H9 (cell line): Measurements from ENCODE around the gene MYCN. TPM values are rescaled to one million over a fixed set of nuclear protein-coding genes. Genes with fewer than 3 reads are reported as not detected.

Source experiments
- DNase-seq: peaks from one replicate; pipeline ENCODE4 v3.0.0-alpha.2; 2017
- H2AFZ ChIP-seq: one replicate; pipeline ENCODE4 v1.6.1; 2013; ENCODE audit warnings: mild to moderate bottlenecking, low read length, control low read depth, moderate library complexity
- H2AK5ac ChIP-seq: 2 replicates; pipeline ENCODE4 v1.6.1; 2013; ENCODE audit warnings: low read length, control low read depth, mixed read lengths; ENCODE audit not compliant: insufficient read length
- H2BK120ac ChIP-seq: one replicate; pipeline ENCODE4 v1.6.1; 2013; ENCODE audit warnings: low read depth, mild to moderate bottlenecking, low read length, control low read depth, inconsistent platforms; ENCODE audit not compliant: poor library complexity, severe bottlenecking
- H2BK12ac ChIP-seq: 2 replicates; pipeline ENCODE4 v1.6.1; 2013; ENCODE audit warnings: low read length, control low read depth, mixed read lengths, low read depth; ENCODE audit not compliant: insufficient read length
- H2BK15ac ChIP-seq: 2 replicates; pipeline ENCODE4 v1.6.1; 2013; ENCODE audit warnings: low read depth, low read length, control low read depth
- H2BK20ac ChIP-seq: one replicate; pipeline ENCODE4 v1.6.1; 2013; ENCODE audit warnings: low read depth, mild to moderate bottlenecking, low read length, control low read depth, inconsistent platforms; ENCODE audit not compliant: poor library complexity, severe bottlenecking
- H2BK5ac ChIP-seq: 2 replicates; pipeline ENCODE4 v1.6.1; 2013; ENCODE audit warnings: low read length, control low read depth, mixed read lengths; ENCODE audit not compliant: insufficient read length
- H3K14ac ChIP-seq: 2 replicates; pipeline ENCODE4 v1.6.1; 2013; ENCODE audit warnings: low read length, control low read depth; ENCODE audit not compliant: insufficient read depth
- H3K18ac ChIP-seq: 2 replicates; pipeline ENCODE4 v1.6.1; 2013; ENCODE audit warnings: low read depth, mild to moderate bottlenecking, mixed read lengths, low read length, control low read depth; ENCODE audit not compliant: insufficient read length
- H3K23ac ChIP-seq: 2 replicates; pipeline ENCODE4 v1.6.1; 2013; ENCODE audit warnings: low read length, control low read depth, mixed read lengths, low read depth; ENCODE audit not compliant: insufficient read length
- H3K23me2 ChIP-seq: 2 replicates; pipeline ENCODE4 v1.6.1; 2013; ENCODE audit warnings: low read depth, mild to moderate bottlenecking, mixed read lengths, low read length, control low read depth; ENCODE audit not compliant: insufficient read length, poor library complexity, severe bottlenecking
- H3K27ac ChIP-seq: 2 replicates; pipeline ENCODE4 v1.5.1; 2013; ENCODE audit warnings: low read length, control low read depth, mixed read lengths, low read depth; ENCODE audit not compliant: insufficient read length
- H3K27me3 ChIP-seq: 2 replicates; pipeline ENCODE4 v1.6.1; 2013; ENCODE audit warnings: low read length, control low read depth, inconsistent platforms; ENCODE audit not compliant: insufficient read depth
- H3K4ac ChIP-seq: 2 replicates; pipeline ENCODE4 v1.6.1; 2013; ENCODE audit warnings: low read depth, mild to moderate bottlenecking, control low read depth, inconsistent platforms, low read length, moderate library complexity
- H3K4me1 ChIP-seq: 2 replicates; pipeline ENCODE4 v1.6.1; 2013; ENCODE audit warnings: low read length, control low read depth, inconsistent platforms; ENCODE audit not compliant: insufficient read depth
- H3K4me2 ChIP-seq: 2 replicates; pipeline ENCODE4 v1.6.1; 2013; ENCODE audit warnings: low read length, control low read depth, mixed read lengths; ENCODE audit not compliant: insufficient read length, insufficient read depth
- H3K56ac ChIP-seq: 2 replicates; pipeline ENCODE4 v1.6.1; 2013; ENCODE audit warnings: low read depth, mild to moderate bottlenecking, mixed read lengths, low read length, control low read depth; ENCODE audit not compliant: insufficient read length
- H3K79me1 ChIP-seq: 2 replicates; pipeline ENCODE4 v1.6.1; 2013; ENCODE audit warnings: low read depth, mild to moderate bottlenecking, moderate library complexity, low read length, control low read depth, inconsistent platforms; ENCODE audit not compliant: insufficient read depth, poor library complexity, severe bottlenecking
- H3K79me2 ChIP-seq: 2 replicates; pipeline ENCODE4 v1.6.1; 2013; ENCODE audit warnings: low read length, control low read depth, inconsistent platforms; ENCODE audit not compliant: insufficient read depth
- H3K9ac ChIP-seq: 2 replicates; pipeline ENCODE4 v1.6.1; 2013; ENCODE audit warnings: low read length, control low read depth, mixed read lengths; ENCODE audit not compliant: insufficient read length; ENCODE audit errors: extremely low read depth
- H3K9me3 ChIP-seq: one replicate; pipeline ENCODE4 v1.6.1; 2013; ENCODE audit warnings: low read depth, low read length, inconsistent platforms; ENCODE audit not compliant: control insufficient read depth
- H3T11ph ChIP-seq: one replicate; pipeline ENCODE4 v1.6.1; 2013; ENCODE audit warnings: mild to moderate bottlenecking, low read length, control low read depth, inconsistent platforms
- H4K20me1 ChIP-seq: one replicate; pipeline ENCODE4 v1.6.1; 2013; ENCODE audit not compliant: control insufficient read depth, insufficient read length, insufficient read depth
- H4K5ac ChIP-seq: 2 replicates; pipeline ENCODE4 v1.6.1; 2013; ENCODE audit warnings: low read depth, mild to moderate bottlenecking, mixed read lengths, low read length, control low read depth; ENCODE audit not compliant: insufficient read length
- H4K8ac ChIP-seq: replicated peaks from 2 replicates; pipeline ENCODE4 v1.6.1; 2013; ENCODE audit warnings: low read length, control low read depth, mixed read lengths, low read depth; ENCODE audit not compliant: insufficient read length
- H4K91ac ChIP-seq: 2 replicates; pipeline ENCODE4 v1.6.1; 2013; ENCODE audit warnings: low read depth, mild to moderate bottlenecking, moderate library complexity, mixed read lengths, low read length, control low read depth; ENCODE audit not compliant: insufficient read length
- H3K27ac Mint-ChIP-seq, 3 experiments: 2 replicates in 2 of 3; 3 replicates in 1 of 3; pipeline ENCODE4 v1.8.0; 2020 to 2021; ENCODE audit warnings: mixed read lengths in 3 of 3, mild to moderate bottlenecking in 1 of 3, moderate library complexity in 1 of 3
- H3K27me3 Mint-ChIP-seq: 2 replicates; pipeline ENCODE4 v1.8.0; 2021; ENCODE audit warnings: low read depth, mild to moderate bottlenecking, moderate library complexity, mixed read lengths
- H3K36me3 Mint-ChIP-seq, 3 experiments: 2 replicates in 2 of 3; 3 replicates in 1 of 3; pipeline ENCODE4 v1.8.0; 2020 to 2021; ENCODE audit warnings: low read depth in 3 of 3, mixed read lengths in 3 of 3; ENCODE audit not compliant: insufficient read depth in 1 of 3
- H3K4me1 Mint-ChIP-seq, 2 experiments: 2 replicates each; pipeline ENCODE4 v1.8.0; 2020; ENCODE audit warnings: mixed read lengths in 2 of 2
- H3K4me3 Mint-ChIP-seq, 2 experiments: 2 replicates in 1 of 2; 3 replicates in 1 of 2; pipeline ENCODE4 v1.8.0; 2020 to 2021; ENCODE audit warnings: mild to moderate bottlenecking in 2 of 2, mixed read lengths in 2 of 2, moderate library complexity in 1 of 2
- H3K9me3 Mint-ChIP-seq, 2 experiments: 2 replicates in 1 of 2; 3 replicates in 1 of 2; pipeline ENCODE4 v1.8.0; 2020; ENCODE audit warnings: mild to moderate bottlenecking in 2 of 2, mixed read lengths in 2 of 2, moderate library complexity in 1 of 2
- CTCF ChIP-seq: fragments of 200-600 bp; sonication (generic); conservative IDR thresholded peaks from 3 replicates; pipeline ENCODE4 v1.8.0; 2021; ENCODE audit warnings: antibody characterized with exemption, mild to moderate bottlenecking
- WGBS: extraction: QIAGEN DNeasy Blood & Tissue Kit; methylation state at CpG from one replicate; pipeline ENCODE4 v1.1.7; 2013; ENCODE audit warnings: missing lambda C conversion rate, low lambda C conversion rate, mixed read lengths; ENCODE audit not compliant: insufficient read length; ENCODE audit errors: extremely low coverage; 5-methylcytosine and 5-hydroxymethylcytosine counted together
- total RNA-seq: library from RNA; stranded (reverse); gene quantifications from 2 replicates; pipeline ENCODE4 v1.2.1, GENCODE V29; 2021

MYCN gene
- total RNA-seq, 1 experiment from 2014 or later, result 100.0 TPM

DNA sequence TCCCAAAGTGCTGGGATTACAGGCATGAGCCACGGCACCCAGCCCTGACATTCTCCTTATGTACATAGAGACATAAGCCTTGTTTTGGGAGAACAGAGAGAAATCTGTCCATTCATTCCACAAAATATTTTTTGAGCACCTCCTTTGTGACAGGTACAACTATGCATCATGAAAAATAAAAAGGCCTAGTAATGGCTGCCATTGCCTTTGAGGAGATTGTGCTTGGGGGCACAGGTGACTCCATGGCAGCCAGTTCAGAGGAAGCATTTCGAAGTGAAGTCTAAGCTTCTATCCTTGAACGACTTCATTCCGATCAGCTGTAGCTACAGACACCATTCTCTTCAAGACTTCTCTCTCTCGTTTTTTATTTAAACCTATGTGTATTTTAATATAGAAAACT lies 10.5 kb upstream of the MYCN start:
- H3K27me3 ChIP-seq, result no peaks in the 10 kb centered on the region
- DNase-seq, result no peak
- H3K79me2 ChIP-seq, result no peaks in the 10 kb centered on the region
- H4K5ac ChIP-seq, result no peak overlapping the region
- Mint-ChIP-seq H3K27me3 (peaks cover 2% of the 10 kb centered on the region; the same call in 1 of the 2 replicates), H3K27ac (no peak overlapping the region), H3K4me3 (no peak overlapping the region), H3K4me1 (peaks cover 7 to 14% of the 10 kb centered on the region in 2 experiments), H3K9me3 (peaks cover 5 to 6% of the 10 kb centered on the region in 2 experiments; a peak in 3 of 5 replicates), H3K36me3 (peaks cover 2 to 6% (median 4%) of the 10 kb centered on the region in 3 experiments; a peak in 5 of 7 replicates)
- no peak overlapping the region for H4K8ac ChIP-seq
- H3K27ac ChIP-seq, result no peak overlapping the region
- H3K4ac ChIP-seq, result no peak overlapping the region
- no peak overlapping the region for H2BK20ac ChIP-seq
- H2AFZ ChIP-seq, result no peak overlapping the region
- no peak for TF ChIP-seq CTCF
- no peak overlapping the region for H3K9ac ChIP-seq
- H3K14ac ChIP-seq, result no peak overlapping the region
- no peak overlapping the region for H4K91ac ChIP-seq
- no peaks in the 10 kb centered on the region for H3K23me2 ChIP-seq
- H2BK120ac ChIP-seq, result no peak overlapping the region
- no peak overlapping the region for H2AK5ac ChIP-seq
- H3K9me3 ChIP-seq, result no peaks in the 10 kb centered on the region
- H3K18ac ChIP-seq, result no peak overlapping the region
- H3K23ac ChIP-seq, result no peak overlapping the region
- H3K4me1 ChIP-seq, result peaks cover 2% of the 10 kb centered on the region; the same call in 1 of the 2 replicates
- no peaks in the 10 kb centered on the region for H4K20me1 ChIP-seq
- no peak overlapping the region for H2BK5ac ChIP-seq
- H2BK12ac ChIP-seq, result no peak overlapping the region
- H3K56ac ChIP-seq, result no peak overlapping the region
- H3T11ph ChIP-seq, result no peak overlapping the region
- no peak overlapping the region for H2BK15ac ChIP-seq
- H3K4me2 ChIP-seq, result no peak overlapping the region
- no peaks in the 10 kb centered on the region for H3K79me1 ChIP-seq
- WGBS, result no CpG with 5 or more reads among the region's 5 CpGs
